OCI-LY7 (cell line): ENCODE measurements around the gene GALNT2. TPM values are rescaled to one million over a fixed set of nuclear protein-coding genes. Genes with fewer than 3 reads are reported as not detected.

Experiments used
- BruUV-seq: library from RNA; stranded (reverse); fragments of 400-500 nt; replicated peaks from 2 replicates; lab custom pipeline; 2021; lab: Mats Ljungman, UMichigan
- CTCF ChIA-PET: fragments of 300-600 bp; sonication (Branson Sonifier 250); formaldehyde crosslinking; loops from one replicate; lab custom pipeline; 2022; ENCODE audit warnings: antibody characterized with exemption; ENCODE audit not compliant: unreplicated experiment; lab: Charles Lee
- POLR2A ChIA-PET: fragments of 300-600 bp; sonication (Branson Sonifier 250); formaldehyde crosslinking; loops from one replicate; lab custom pipeline; 2022; ENCODE audit warnings: antibody characterized with exemption; lab: Charles Lee
- DNase-seq: peaks from one replicate; pipeline ENCODE4 v3.0.0-alpha.2; 2015; ENCODE audit warnings: low spot score
- H2AFZ ChIP-seq: fragments of 200-600 bp; sonication (generic), shearing (Covaris generic); 2 replicates; pipeline ENCODE4 v1.6.1; 2014; ENCODE audit warnings: mild to moderate bottlenecking, antibody characterized with exemption, low read length, moderate library complexity
- H3K27ac ChIP-seq: fragments of 200-600 bp; sonication (generic); 2 replicates; pipeline ENCODE4 v1.5.1; 2014; ENCODE audit warnings: mixed run types, low read depth, mild to moderate bottlenecking, moderate library complexity, low read length, inconsistent platforms; ENCODE audit not compliant: poor library complexity, severe bottlenecking
- H3K36me3 ChIP-seq: fragments of 200-600 bp; sonication (generic); 2 replicates; pipeline ENCODE4 v1.6.1; 2014; ENCODE audit warnings: mild to moderate bottlenecking, antibody characterized with exemption, low read length, moderate library complexity, mixed read lengths; ENCODE audit not compliant: insufficient read depth
- H3K4me1 ChIP-seq: fragments of 200-600 bp; sonication (generic); 2 replicates; pipeline ENCODE4 v1.5.1; 2014; ENCODE audit warnings: mild to moderate bottlenecking, low read length; ENCODE audit not compliant: insufficient read depth, poor library complexity, severe bottlenecking
- H3K4me2 ChIP-seq: fragments of 200-600 bp; sonication (generic); 2 replicates; pipeline ENCODE4 v1.6.1; 2014; ENCODE audit warnings: mild to moderate bottlenecking, low read length
- H3K4me3 ChIP-seq: fragments of 200-600 bp; sonication (generic); 2 replicates; pipeline ENCODE4 v1.5.1; 2014; ENCODE audit warnings: mild to moderate bottlenecking, low read depth, low read length; ENCODE audit not compliant: poor library complexity, severe bottlenecking
- H3K79me2 ChIP-seq: fragments of 200-600 bp; sonication (generic); 2 replicates; pipeline ENCODE4 v1.6.1; 2016; ENCODE audit warnings: low read depth, mild to moderate bottlenecking, low read length, moderate library complexity, mixed read lengths; ENCODE audit not compliant: insufficient read depth
- H3K9me2 ChIP-seq: fragments of 200-600 bp; sonication (generic); 2 replicates; pipeline ENCODE4 v1.6.1; 2016; ENCODE audit warnings: mild to moderate bottlenecking, low read length, mixed read lengths; ENCODE audit not compliant: insufficient read depth
- H3K9me3 ChIP-seq: fragments of 200-600 bp; sonication (generic); 2 replicates; pipeline ENCODE4 v1.6.1; 2014; ENCODE audit warnings: mild to moderate bottlenecking, mixed run types, low read length, mixed read lengths
- H4K20me1 ChIP-seq: fragments of 200-600 bp; sonication (generic); 2 replicates; pipeline ENCODE4 v1.6.1; 2014; ENCODE audit warnings: mild to moderate bottlenecking, antibody characterized with exemption, low read length, moderate library complexity, mixed read lengths; ENCODE audit not compliant: insufficient read depth
- EZH2phosphoT487 ChIP-seq: fragments of 200-600 bp; sonication (generic); IDR thresholded peaks from 2 replicates; pipeline ENCODE4 v1.6.1; 2018; ENCODE audit warnings: low read depth, borderline replicate concordance, mild to moderate bottlenecking, mixed run types, antibody characterized with exemption, low read length, moderate library complexity, mixed read lengths
- intact Hi-C: fragments of 100-400 bp; cut with micrococcal nuclease; formaldehyde crosslinking; loops from one replicate; pipeline ENCODE4 v1.10.0; 2022; ENCODE audit not compliant: unreplicated experiment
- total RNA-seq, 2 experiments: library from RNA; depleted of rRNA in 1 of 2; stranded (reverse); fragments of >200 nt in 1 of 2; shearing (Covaris generic) in 1 of 2; gene quantifications; 2 replicates each; pipeline ENCODE4 v1.2.3, GENCODE V29; 2014 to 2022
- TF ChIP-seq, protein P1 (sequence below): fragments of 200-600 bp; sonication (generic); conservative IDR thresholded peaks from 2 replicates; pipeline ENCODE4 v1.5.1; 2014; ENCODE audit warnings: mild to moderate bottlenecking, antibody characterized with exemption, low read length, moderate library complexity, mixed read lengths

The GALNT2 gene
- total RNA-seq, 2 experiments from 2014 or later, result 29.9 to 67.3 TPM

GRCh38 chr1:230216896-230217295 lies 149.9 kb downstream of the GALNT2 start:
- TF ChIP-seq EZH2phosphoT487, result no peak
- TF ChIP-seq, protein P1, sequence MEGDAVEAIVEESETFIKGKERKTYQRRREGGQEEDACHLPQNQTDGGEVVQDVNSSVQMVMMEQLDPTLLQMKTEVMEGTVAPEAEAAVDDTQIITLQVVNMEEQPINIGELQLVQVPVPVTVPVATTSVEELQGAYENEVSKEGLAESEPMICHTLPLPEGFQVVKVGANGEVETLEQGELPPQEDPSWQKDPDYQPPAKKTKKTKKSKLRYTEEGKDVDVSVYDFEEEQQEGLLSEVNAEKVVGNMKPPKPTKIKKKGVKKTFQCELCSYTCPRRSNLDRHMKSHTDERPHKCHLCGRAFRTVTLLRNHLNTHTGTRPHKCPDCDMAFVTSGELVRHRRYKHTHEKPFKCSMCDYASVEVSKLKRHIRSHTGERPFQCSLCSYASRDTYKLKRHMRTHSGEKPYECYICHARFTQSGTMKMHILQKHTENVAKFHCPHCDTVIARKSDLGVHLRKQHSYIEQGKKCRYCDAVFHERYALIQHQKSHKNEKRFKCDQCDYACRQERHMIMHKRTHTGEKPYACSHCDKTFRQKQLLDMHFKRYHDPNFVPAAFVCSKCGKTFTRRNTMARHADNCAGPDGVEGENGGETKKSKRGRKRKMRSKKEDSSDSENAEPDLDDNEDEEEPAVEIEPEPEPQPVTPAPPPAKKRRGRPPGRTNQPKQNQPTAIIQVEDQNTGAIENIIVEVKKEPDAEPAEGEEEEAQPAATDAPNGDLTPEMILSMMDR, result no peak
- Histone ChIP-seq H3K4me3 (no peak overlapping the region), H3K9me3 (no peaks in the 10 kb centered on the region; the same call in 1 of the 2 replicates), H3K27ac (no peak overlapping the region), H3K4me1 (peaks cover 19% of the 10 kb centered on the region), H3K79me2 (peaks cover 15% of the 10 kb centered on the region; the same call in 1 of the 2 replicates), H2AFZ (no peak overlapping the region), H3K36me3 (peaks cover 20% of the 10 kb centered on the region; the same call in 1 of the 2 replicates), H3K9me2 (no peaks in the 10 kb centered on the region), H3K4me2 (no peak overlapping the region), H4K20me1 (no peaks in the 10 kb centered on the region)
- POLR2A ChIA-PET, result interaction anchor here (0.8 kb wide), 1 partner anchor 60 kb away, joined by 3 read pairs; no protein-coding TSS in a partner anchor
- intact Hi-C loops, result no loop called here
- no TSS peak for BruUV-seq
- CTCF ChIA-PET, result interaction anchor here (1.1 kb wide), 1 partner anchor 12 kb away, joined by 3 read pairs; no protein-coding TSS in a partner anchor
- no peak for DNase-seq

- BruUV-seq, result no TSS peak
- H4K20me1 ChIP-seq, result no peaks in the 10 kb centered on the region
- H3K9me2 ChIP-seq, result no peaks in the 10 kb centered on the region
- no peaks in the 10 kb centered on the region; the same call in 1 of the 2 replicates for H3K9me3 ChIP-seq
- POLR2A ChIA-PET, result no interaction called here
- H3K4me3 ChIP-seq, result no peak overlapping the region
- H3K4me2 ChIP-seq, result no peak overlapping the region
- intact Hi-C loops, result no loop called here
- peaks cover 1% of the 10 kb centered on the region for H3K4me1 ChIP-seq
- CTCF ChIA-PET, result no interaction called here
- TF ChIP-seq EZH2phosphoT487, result no peak
- TF ChIP-seq, protein P1, result no peak
- DNase-seq, result no peak
- H3K79me2 ChIP-seq, result peaks cover 6% of the 10 kb centered on the region; the same call in 1 of the 2 replicates
- no peak overlapping the region for H2AFZ ChIP-seq
- H3K36me3 ChIP-seq, result peaks cover 13% of the 10 kb centered on the region; the same call in 1 of the 2 replicates
- no peak overlapping the region for H3K27ac ChIP-seq
These were observed 151.6 kb downstream of the GALNT2 start for GRCh38 chr1:230218667-230219066.
